Stimulated activated CD8-positive, alpha-beta memory T cell treated with anti-CD3 and anti-CD28 coated beads, Interleukin-15, amount 100 ng/mL, for 24 hours (primary cell): Measurements from ENCODE around the gene ABCA4.

Experiments
- DNase-seq: peaks from one replicate; pipeline ENCODE4 v3.0.0-alpha.2; 2020; ENCODE audit warnings: low read depth

Gene ABCA4

DNA sequence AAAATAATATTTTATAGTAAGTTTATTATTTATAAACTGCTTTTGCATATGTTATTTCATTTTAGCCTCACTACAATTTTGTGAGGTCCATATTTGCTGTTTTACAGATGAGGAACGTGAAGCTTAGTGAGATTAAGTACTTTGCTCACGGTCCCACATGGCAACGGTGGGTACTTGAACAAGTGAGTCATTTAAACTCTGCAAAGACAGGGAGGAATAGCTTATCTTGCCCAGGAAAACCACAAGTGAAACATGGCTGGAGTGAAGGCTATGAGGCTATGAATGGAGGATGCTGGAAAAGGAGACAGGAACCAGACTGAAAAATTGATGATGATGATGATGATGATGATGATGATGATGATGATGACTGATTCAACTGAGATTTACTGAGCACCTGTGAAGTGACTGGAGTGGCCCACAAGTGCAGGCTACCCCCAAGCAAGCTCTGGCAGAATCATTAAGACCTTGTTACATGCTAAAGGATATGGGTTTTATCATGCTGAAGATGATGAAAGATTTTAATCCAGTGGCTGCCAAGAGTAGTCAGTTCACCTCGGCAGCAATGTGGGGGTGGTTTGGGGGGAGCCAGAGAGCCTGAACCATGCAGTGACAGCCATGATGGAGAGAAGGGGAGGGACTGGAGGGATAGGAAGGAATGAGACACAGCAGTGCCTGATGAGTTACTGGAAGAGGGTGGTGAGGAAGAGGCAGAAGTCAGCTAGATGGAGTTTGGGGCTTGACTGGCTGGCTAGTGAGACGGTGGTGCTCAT is 1.4 kb upstream of the ABCA4 start:
- DNase-seq: no peak

GRCh38 chr1:94121411-94121821 is 468 bp upstream of the ABCA4 start:
- no peak for DNase-seq

- DNase-seq: no peak
Observed at GRCh38 chr1:94120570-94120901, 412 bp downstream of the ABCA4 start.

DNA sequence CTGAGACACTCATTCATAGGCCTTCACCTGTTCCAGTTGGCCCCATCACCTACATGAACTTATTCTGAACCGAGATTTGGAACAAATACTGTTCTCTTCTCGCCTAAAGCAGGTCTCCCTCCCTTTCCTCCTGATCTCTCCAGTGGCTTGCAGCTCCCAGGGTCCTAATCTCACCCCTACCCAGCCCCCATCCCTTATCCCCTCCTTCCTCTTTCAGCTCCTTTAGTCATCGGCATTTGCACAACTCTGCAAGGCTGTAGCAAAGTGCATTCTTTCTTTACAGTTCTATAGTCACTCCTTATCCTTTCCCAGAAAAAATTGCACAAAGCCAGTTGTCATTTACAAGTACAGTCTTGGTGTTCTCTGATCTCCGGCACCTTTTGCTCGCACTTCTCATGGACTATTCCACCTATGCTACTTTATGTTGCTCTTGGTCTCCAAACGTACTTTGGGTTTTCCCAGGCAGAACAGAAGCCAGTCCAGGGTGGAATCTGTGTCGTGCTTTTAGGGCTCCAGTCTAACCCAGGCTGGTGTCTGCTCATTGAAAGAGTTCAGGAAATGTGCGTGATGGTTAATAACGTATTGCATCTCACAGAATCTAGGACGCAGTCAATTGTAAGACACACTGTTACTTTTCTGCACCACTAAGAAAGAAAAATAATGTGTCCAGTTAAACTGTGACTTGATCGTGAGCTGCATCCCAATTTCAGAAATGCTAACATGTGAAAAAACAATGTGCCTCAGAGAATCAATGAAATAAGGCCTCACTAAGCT is 965 bp downstream of the ABCA4 start:
- DNase-seq: no peak

DNA sequence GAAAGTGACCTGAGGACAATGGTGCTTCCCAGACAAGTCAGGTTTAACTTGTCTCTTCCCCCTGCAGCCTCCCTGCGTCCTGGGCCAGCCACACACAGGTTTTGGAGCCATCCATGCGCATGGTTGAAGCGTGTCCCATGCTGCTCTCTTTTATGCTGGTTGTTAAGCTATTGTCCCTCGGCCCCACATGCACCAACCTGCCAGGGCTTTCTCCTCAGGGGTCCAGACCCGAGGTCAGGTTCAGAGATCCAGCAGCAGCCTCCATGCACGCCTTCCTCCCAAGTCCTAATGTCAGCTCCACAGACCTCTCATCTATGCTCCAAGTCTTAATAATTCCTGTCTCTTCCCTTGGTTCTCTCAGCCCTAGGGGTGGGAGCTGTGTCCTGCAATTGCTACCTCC is 1.6 kb downstream of the ABCA4 start:
- no peak for DNase-seq

GRCh38 chr1:94118471-94118870 is 2.5 kb downstream of the ABCA4 start:
- DNase-seq: no peak

DNA sequence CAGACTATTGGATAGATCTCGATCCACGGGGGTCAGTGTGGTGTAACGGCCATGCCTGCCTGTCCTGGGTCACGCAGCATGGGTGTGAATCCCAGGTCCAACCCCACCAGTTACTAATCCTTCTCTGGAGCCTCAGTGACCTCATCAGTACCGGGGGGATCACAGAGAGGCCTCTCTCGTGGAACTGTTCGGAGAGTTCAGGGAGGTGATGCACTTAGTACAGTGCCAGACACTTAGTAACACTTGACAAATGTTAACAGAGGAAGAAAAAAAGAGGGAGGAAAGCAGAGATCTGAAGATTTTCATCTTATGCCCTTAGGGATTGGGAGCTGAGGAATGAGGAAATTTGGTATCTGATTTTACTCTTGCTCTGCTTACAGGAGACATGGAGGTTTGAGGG is 2.9 kb downstream of the ABCA4 start:
- DNase-seq: no peak

- DNase-seq: no peak
Observed at GRCh38 chr1:94117259-94117851, 3.6 kb downstream of the ABCA4 start.

DNA sequence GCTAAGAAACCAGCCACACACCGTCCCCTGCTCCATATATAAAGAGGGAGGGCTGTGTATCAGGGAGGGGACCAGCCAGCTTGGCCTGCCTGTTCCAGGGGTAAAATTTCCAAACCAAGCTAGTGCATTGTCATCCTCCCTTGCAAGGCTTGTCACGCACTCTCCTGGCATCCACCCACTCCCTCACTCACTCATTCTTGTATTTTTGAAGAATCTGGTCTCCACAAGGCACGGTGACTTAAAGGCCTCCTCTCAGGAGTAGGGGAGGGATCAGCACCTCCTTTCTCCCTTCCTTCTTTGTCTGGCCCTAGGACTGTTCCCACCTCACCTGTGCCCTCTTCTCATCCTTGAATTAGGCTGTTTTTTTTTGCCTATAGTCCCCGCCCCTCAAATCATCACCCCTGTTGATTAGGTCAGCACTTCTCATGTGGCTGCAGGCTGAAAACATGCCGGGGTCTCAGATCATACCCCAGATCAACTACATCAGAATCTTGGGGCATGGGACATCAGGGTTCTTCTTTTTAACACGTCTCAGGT is 5.0 kb downstream of the ABCA4 start:
- DNase-seq: no peak

DNA sequence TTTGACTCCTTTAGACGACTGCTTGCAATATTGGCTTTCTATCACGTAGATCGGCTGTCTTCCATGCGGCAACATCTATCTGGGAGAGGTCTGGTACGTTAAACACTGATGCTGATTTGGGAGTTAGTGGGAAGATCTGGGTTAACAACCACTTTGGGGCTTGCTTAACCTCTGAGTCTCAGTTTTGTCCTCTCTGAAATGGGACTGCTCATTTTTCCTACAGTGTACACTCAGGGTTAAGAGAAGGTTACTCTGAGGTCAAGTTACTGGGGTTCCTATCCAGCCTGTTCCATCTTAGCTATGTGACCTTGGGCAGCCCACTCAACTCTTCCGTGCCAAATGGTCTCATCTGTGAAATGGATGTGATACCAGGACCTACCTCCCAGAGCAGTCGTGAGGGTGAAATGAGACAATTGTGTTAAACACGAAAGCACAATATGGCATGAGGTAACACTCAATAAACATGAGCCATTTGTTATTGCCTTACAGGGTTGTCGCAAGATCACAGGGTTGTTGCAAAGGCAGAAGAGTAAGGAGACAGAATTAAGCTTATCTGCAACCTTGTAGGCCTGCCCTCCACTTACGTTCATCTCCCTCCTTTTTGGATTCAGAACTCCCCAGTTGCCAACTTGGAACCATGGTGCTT is 5.6 kb downstream of the ABCA4 start:
- DNase-seq: no peak

DNA sequence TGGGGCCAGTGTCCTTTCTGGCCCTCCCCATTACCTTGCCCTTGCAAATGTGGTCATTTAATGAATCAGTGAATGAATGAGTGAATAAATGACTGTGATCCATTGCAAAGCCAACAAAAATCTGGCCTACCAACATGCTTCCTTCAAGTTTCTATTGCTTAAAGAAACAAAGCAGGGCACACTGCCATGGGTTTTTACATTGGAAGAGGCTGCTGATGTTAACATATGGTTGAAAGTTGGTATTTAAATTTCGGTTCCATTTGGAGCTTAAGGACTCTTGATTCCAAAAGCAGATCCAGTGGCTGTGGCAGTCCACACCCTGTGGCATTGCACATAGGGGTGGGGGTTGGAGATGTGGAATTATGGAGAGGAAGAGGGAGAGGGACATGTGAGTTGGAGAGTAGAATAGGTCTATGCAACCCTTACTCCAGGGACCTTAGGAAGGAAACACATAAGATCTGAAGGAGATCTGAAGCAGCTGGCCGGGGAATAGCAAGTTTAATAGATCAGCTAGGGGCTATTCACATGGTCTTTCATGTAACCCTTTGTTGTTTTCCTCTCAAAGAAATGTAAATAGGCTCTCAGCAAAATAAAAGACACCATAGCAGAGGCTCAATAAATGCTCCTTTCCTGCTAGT is 7.2 kb downstream of the ABCA4 start:
- DNase-seq: no peak

GRCh38 chr1:94111879-94112278 is 9.1 kb downstream of the ABCA4 start:
- DNase-seq: no peak

- DNase-seq: no peak
Observed at GRCh38 chr1:94110946-94111740, 9.8 kb downstream of the ABCA4 start.

DNA sequence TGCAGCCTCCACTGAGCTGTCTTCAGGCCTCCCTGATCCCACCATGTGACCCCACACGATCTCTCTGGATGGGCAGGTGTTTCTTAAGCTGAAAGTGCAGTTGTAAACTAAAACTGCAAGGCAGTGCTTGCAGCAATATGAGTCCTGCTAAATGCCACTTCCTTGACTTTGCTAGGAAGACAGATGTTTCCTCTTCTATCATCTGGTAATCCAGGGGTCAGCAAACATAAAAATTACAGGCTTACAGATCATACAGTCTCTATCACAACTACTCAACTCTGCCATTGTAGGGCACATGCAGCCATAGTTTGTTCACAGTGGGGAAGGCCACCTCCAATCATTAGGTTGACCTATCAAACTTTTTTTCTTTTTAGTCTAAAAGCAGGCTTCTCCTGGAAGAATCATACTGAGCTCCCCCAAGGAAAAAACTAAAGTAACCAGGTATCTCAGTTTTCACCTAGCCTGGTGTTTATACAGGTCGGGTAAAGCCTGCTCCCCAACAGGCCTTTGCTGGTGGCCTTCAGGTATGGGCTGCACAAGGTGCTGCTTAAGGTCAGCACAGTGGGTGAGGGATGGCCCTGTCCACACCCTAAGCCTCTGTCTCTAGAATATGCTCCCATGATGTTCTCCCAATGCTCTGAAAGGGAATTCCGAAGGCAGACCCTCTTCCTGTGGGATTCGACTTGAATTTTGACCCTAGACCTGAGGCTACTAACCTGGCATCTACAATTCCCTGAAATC is 10.8 kb downstream of the ABCA4 start:
- DNase-seq: no peak

DNA sequence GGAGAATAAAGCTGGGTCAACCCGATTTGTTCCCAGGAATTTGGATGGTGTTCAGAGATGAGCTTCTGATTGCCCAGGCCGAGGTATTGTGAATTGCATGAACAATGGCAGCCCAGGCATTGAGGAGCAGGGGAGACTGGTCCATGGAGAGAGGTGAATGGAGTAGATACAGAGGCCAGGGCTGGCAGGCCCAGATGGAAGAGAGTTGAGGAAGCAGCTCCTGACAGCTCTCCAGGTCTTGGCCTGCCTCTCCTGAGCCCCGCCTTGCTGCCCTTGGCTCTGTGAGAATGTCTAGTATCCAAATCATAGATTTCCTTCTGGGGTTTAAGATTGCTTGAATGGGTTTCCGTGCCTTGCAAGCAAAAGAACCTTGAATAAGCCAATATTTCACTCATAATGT is 11.5 kb downstream of the ABCA4 start:
- DNase-seq: no peak

GRCh38 chr1:94107141-94107540 is 13.8 kb downstream of the ABCA4 start:
- DNase-seq: no peak

- DNase-seq: no peak
Observed at GRCh38 chr1:94106716-94107115, 14.2 kb downstream of the ABCA4 start.

DNA sequence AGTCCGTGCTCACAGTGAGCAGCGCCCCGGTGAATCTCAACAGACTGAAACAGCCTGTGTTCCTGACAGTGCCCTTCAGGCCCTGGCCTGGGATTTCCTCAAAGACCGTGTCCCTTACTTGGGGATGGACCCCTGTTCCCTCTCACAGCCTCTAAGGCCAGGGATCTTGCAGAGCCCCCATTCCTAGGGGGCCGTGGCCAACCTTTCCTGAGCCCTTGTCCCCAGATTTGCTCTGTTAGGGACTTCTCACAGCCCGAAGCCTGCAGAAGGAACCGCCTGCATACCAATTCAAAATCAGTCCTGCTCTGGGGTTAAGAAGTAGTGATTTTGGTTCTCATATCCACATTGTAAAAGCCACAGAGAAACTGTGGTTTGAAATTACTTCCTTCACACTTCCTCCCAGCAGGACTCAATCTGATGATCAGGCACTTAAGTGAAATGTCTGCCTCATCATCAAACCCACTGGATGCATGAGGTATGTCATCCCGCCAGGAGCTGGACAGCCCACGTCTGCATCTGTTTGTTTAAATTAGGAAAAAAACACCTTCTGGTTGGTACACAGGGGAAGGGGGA is 14.9 kb downstream of the ABCA4 start:
- no peak for DNase-seq

DNA sequence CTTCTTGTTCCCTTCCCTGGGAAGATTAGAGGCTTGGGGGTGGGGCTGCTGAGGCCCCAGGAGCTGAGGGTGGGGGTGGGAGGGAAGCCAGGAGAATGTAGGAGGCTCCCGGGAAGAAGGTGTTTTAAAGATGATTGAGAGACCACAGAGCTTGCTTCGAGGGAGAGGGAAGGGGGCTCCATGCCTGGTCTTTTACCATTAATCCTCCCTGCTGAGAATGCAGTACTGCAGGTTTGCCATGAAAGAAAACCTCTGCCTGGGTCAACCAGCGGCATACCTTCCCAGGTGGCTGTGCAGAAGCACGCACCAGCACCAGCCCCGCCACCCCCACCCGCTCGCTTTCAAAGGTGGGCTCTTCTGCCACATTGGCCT is 15.4 kb downstream of the ABCA4 start:
- DNase-seq: no peak
